OCI-LY1 (cell line): ENCODE data around the gene CADM4.

Experiments
- EZH2 ChIP-seq: fragments of 200-600 bp; sonication (generic), shearing (Covaris generic); IDR thresholded peaks from 2 replicates; pipeline ENCODE4 v1.8.0; 2017; ENCODE audit warnings: borderline replicate concordance, mixed run types, mild to moderate bottlenecking, antibody characterized with exemption, low read length, moderate library complexity, mixed read lengths
- TF ChIP-seq, protein P1 (sequence below): fragments of 200-600 bp; sonication (generic), shearing (Covaris generic); IDR thresholded peaks from 2 replicates; pipeline ENCODE4 v1.5.1; 2017; ENCODE audit warnings: mild to moderate bottlenecking, antibody characterized with exemption, low read length, moderate library complexity, mixed read lengths

DNA sequence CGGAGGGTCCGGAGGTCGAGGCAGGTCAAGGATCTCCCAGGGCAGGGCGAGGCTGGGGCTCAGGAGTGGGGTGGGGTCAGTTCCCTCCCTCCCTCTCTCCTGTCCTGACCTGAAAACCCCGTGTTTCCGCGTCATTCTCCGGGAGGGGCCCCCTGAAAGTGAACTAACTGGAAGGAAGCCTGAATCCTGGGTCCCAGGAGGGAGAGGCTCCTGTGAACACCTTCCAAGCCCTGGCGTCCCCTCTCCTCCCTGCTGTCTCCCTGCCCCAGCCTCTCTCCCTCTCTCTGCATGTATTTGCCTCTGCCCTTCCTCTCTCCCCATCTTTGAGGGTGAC lies 741 bp upstream of the CADM4 start:
- no peak for TF ChIP-seq EZH2
- TF ChIP-seq, protein P1, sequence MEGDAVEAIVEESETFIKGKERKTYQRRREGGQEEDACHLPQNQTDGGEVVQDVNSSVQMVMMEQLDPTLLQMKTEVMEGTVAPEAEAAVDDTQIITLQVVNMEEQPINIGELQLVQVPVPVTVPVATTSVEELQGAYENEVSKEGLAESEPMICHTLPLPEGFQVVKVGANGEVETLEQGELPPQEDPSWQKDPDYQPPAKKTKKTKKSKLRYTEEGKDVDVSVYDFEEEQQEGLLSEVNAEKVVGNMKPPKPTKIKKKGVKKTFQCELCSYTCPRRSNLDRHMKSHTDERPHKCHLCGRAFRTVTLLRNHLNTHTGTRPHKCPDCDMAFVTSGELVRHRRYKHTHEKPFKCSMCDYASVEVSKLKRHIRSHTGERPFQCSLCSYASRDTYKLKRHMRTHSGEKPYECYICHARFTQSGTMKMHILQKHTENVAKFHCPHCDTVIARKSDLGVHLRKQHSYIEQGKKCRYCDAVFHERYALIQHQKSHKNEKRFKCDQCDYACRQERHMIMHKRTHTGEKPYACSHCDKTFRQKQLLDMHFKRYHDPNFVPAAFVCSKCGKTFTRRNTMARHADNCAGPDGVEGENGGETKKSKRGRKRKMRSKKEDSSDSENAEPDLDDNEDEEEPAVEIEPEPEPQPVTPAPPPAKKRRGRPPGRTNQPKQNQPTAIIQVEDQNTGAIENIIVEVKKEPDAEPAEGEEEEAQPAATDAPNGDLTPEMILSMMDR = no peak
